ENCODE measurements around the gene RCCD1. TPM values are rescaled to one million over a fixed set of nuclear protein-coding genes. Genes with fewer than 3 reads are reported as not detected.

The RCCD1 gene
- total RNA-seq, 1 experiment from 2014 or later = 26.1 TPM

- Mint-ChIP-seq H3K36me3 (no peaks in the 10 kb centered on the region), H3K27me3 (ENCODE audit: low read depth) (no peaks in the 10 kb centered on the region), H3K4me1 (no peaks in the 10 kb centered on the region), H3K9me3 (no peaks in the 10 kb centered on the region), H3K4me3 (no peak overlapping the region), H3K27ac (no peak overlapping the region)
- ChIA-PET POLR2A (no interaction called here), CTCF (interaction anchor here (1.7 kb wide), 1 partner anchor 20 kb away, joined by 7 read pairs; the partner anchor contains the start of gene HDDC3)
- TF ChIP-seq ZNF425 (CRISPR knock-in tag; conservative IDR thresholded peaks at IDR 0.05) = no peak
- TF ChIP-seq SP1 (CRISPR knock-in tag; conservative IDR thresholded peaks at IDR 0.05) = no peak
- TF ChIP-seq USF1 (CRISPR knock-in tag; IDR thresholded peaks at IDR 0.05) = no peak
- TF ChIP-seq NR1H2 (CRISPR knock-in tag; IDR thresholded peaks at IDR 0.05) = no peak
- TF ChIP-seq MXD4 (CRISPR knock-in tag; IDR thresholded peaks at IDR 0.05; ENCODE audit: borderline replicate concordance) = no peak
- no peak for TF ChIP-seq SOX15 (CRISPR knock-in tag; IDR thresholded peaks at IDR 0.05)
- TF ChIP-seq ZBTB43 (CRISPR knock-in tag; IDR thresholded peaks at IDR 0.05) = no peak
- no peak for TF ChIP-seq FOXP1 (CRISPR knock-in tag; IDR thresholded peaks at IDR 0.05; ENCODE audit: borderline replicate concordance)
- no peak for ATAC-seq
- no peak for DNase-seq (ENCODE audit: low spot score)
Observed at GRCh38 chr15:90911906-90912769, 42.5 kb upstream of the RCCD1 start.

GRCh38 chr15:90912770-90913075, 42.0 kb upstream of the RCCD1 start:
- ATAC-seq (no peak), DNase-seq (ENCODE audit: low spot score) (no peak)
- Mint-ChIP-seq H3K9me3 (no peaks in the 10 kb centered on the region), H3K4me3 (no peak overlapping the region), H3K27ac (no peak overlapping the region), H3K27me3 (ENCODE audit: low read depth) (no peaks in the 10 kb centered on the region), H3K4me1 (no peaks in the 10 kb centered on the region), H3K36me3 (no peaks in the 10 kb centered on the region)
- TF ChIP-seq KAT7 (CRISPR knock-in tag; IDR thresholded peaks at IDR 0.05; ENCODE audit: borderline replicate concordance) = no peak
- no peak for TF ChIP-seq TEAD4 (CRISPR knock-in tag; IDR thresholded peaks at IDR 0.05)
- ChIA-PET CTCF (interaction anchor here (3.8 kb wide), 1 partner anchor 19 kb away, joined by 24 read pairs; the partner anchor contains the start of gene HDDC3), POLR2A (no interaction called here)

GRCh38 chr15:90913398-90913944, 41.2 kb upstream of the RCCD1 start:
- TF ChIP-seq TCF7 (CRISPR knock-in tag; IDR thresholded peaks at IDR 0.05; ENCODE audit: low read depth) = no peak
- no peak for TF ChIP-seq AR (CRISPR knock-in tag; IDR thresholded peaks at IDR 0.05)
- no peak for TF ChIP-seq SMAD4 (CRISPR knock-in tag; IDR thresholded peaks at IDR 0.05)
- no peak for TF ChIP-seq JAZF1 (CRISPR knock-in tag; IDR thresholded peaks at IDR 0.05)
- TF ChIP-seq PRRX2 (CRISPR knock-in tag; IDR thresholded peaks at IDR 0.05) = no peak
- TF ChIP-seq CREB1 (CRISPR knock-in tag; IDR thresholded peaks at IDR 0.05) = no peak
- TF ChIP-seq HMGA2 (CRISPR knock-in tag; IDR thresholded peaks at IDR 0.05) = no peak
- no peak for TF ChIP-seq MLX (CRISPR knock-in tag; IDR thresholded peaks at IDR 0.05)
- TF ChIP-seq NFE2L1 (CRISPR knock-in tag; IDR thresholded peaks at IDR 0.05) = no peak
- TF ChIP-seq FOXP4 (CRISPR knock-in tag; IDR thresholded peaks at IDR 0.05) = no peak
- TF ChIP-seq TEAD4 (CRISPR knock-in tag; IDR thresholded peaks at IDR 0.05) = no peak
- TF ChIP-seq USF1 (CRISPR knock-in tag; IDR thresholded peaks at IDR 0.05) = no peak
- H3K27me3 Mint-ChIP-seq (ENCODE audit: low read depth) = no peaks in the 10 kb centered on the region; the same call in 1 of the 2 replicates
- CTCF ChIA-PET = interaction anchor here (1.3 to 3.8 kb wide), 2 partner anchors 19 to 27 kb away, joined by 3 to 24 read pairs; partner anchors contain the start of gene HDDC3
- POLR2A ChIA-PET = no interaction called here
- H3K9me3 Mint-ChIP-seq = no peaks in the 10 kb centered on the region
- H3K36me3 Mint-ChIP-seq = peaks cover 3% of the 10 kb centered on the region; the same call in 1 of the 2 replicates
- ATAC-seq (no peak), DNase-seq (ENCODE audit: low spot score) (no peak)
- H3K4me3 Mint-ChIP-seq = no peak overlapping the region
- H3K4me1 Mint-ChIP-seq = no peaks in the 10 kb centered on the region
- H3K27ac Mint-ChIP-seq = no peak overlapping the region

Measured in WTC11 (cell line).